ENCODE measurements around the gene TCF20.

DNA sequence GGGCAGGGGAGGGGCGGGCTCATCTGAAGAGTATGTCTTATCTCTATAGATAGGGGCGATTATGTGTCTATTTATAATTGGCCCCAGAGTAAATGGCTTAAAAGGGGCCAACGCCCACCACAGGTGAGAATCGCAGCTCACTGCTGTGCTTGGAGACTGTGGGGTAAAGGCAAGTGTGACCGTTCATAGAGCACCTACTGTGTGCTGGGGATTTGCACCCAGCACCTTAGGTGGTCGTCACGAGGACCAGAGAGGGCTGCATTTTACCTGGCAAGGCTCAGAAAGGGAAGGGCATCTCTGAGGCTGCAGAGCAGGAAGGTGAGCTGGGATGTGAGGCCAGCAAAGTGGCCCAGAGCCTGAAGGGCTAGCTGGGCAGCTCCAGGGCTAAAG is 13.7 kb upstream of the TCF20 start:
- TF ChIP-seq SUZ12 (IDR thresholded peaks at IDR 0.05; ENCODE audit: extremely low read depth, insufficient read depth, insufficient read length) (no peak), YY1 (IDR thresholded peaks at IDR 0.05; ENCODE audit: insufficient read depth, insufficient read length) (no peak)

Measured in NT2/D1 (cell line).